Measurements from ENCODE around the gene MOSMO. TPM values are rescaled to one million over a fixed set of nuclear protein-coding genes. Genes with fewer than 3 reads are reported as not detected.

Gene MOSMO
- total and polyA plus RNA-seq, 2 of the 13 experiments (the other 11 are each of a cell fraction or from before 2014, with no cell fraction given): 26.7 to 32.6 TPM

GRCh38 chr16:22099256-22099975, 91.5 kb downstream of the MOSMO start (continued):
- TF ChIP-seq SNAPC4 (CRISPR knock-in tag; IDR thresholded peaks at IDR 0.05) (no peak), ZNF382 (CRISPR knock-in tag; IDR thresholded peaks at IDR 0.05; ENCODE audit: borderline replicate concordance) (no peak), HOXD1 (CRISPR knock-in tag; IDR thresholded peaks at IDR 0.05) (no peak), ZNF264 (CRISPR knock-in tag; IDR thresholded peaks at IDR 0.05) (no peak), HDAC6 (IDR thresholded peaks at IDR 0.05; ENCODE audit: low read depth, low read length) (no peak), ZNF18 (CRISPR knock-in tag; IDR thresholded peaks at IDR 0.05; ENCODE audit: insufficient replicate concordance) (no peak), ZFP91 (CRISPR knock-in tag; IDR thresholded peaks at IDR 0.05; ENCODE audit: borderline replicate concordance) (0 out of 2 replicates have a peak, but pooled peaks have one; percentile 38), ADNP (CRISPR knock-in tag; IDR thresholded peaks at IDR 0.05) (no peak), FIP1L1 (IDR thresholded peaks at IDR 0.05; ENCODE audit: borderline replicate concordance, insufficient read depth, low read depth, low read length) (no peak), FOSL2 (CRISPR knock-in tag; IDR thresholded peaks at IDR 0.05) (no peak), ZHX1 (CRISPR knock-in tag; IDR thresholded peaks at IDR 0.05; ENCODE audit: low read depth) (no peak), ZSCAN21 (CRISPR knock-in tag; IDR thresholded peaks at IDR 0.05; ENCODE audit: borderline replicate concordance) (no peak), ELK4 (CRISPR knock-in tag; IDR thresholded peaks at IDR 0.05; ENCODE audit: borderline replicate concordance) (no peak), ELF4 (CRISPR knock-in tag; IDR thresholded peaks at IDR 0.05; ENCODE audit: borderline replicate concordance) (no peak)

Data from HepG2 (cell line).